K562 (cell line): ENCODE data around the gene SSX4. TPM values are rescaled to one million over a fixed set of nuclear protein-coding genes. Genes with fewer than 3 reads are reported as not detected.
"Not testable (repeated sequence)": the region's sequence is repeated elsewhere in the genome, so short reads cannot be mapped to it uniquely, and the experiment has no call there.

Experiments used
- ATAC-seq: fragments of 200-7000 bp; cut with Tn5 transposase; 3 replicates; pipeline ENCODE4 v1.9.1; 2020; ENCODE audit warnings: moderate library complexity
- BruUV-seq: library from RNA; stranded (reverse); fragments of 400-500 nt; replicated peaks from 2 replicates; lab custom pipeline; 2021; lab: Mats Ljungman, UMichigan
- CTCF ChIA-PET: fragments of 300-600 bp; formaldehyde crosslinking; extraction: SDS; loops from one replicate; lab custom pipeline; 2021; ENCODE audit warnings: low intra/inter-chr PET ratio; lab: Yijun Ruan, JAX
- POLR2A ChIA-PET: fragments of 300-600, 350-650 bp; sonication (Branson Sonifier 250); formaldehyde crosslinking; extraction: SDS; loops from one replicate; lab custom pipeline; 2021; ENCODE audit warnings: antibody characterized with exemption, inconsistent platforms; lab: Yijun Ruan, JAX
- DNase-seq, 4 experiments: peaks; one replicate each; pipeline versions ENCODE4 v3.0.0 to v3.0.0-alpha.2; 2011 to 2018; ENCODE audit warnings: low spot score in 3 of 4, mixed read lengths in 3 of 4; ENCODE audit errors: extremely low read depth in 1 of 4
- FAIRE-seq: peaks from 2 replicates; lab custom pipeline; 2011; peaks lifted over from hg19 to GRCh38; lab: Jason Lieb, UNC
- H2AFZ ChIP-seq: 2 replicates; pipeline ENCODE4 v1.6.0; 2011; ENCODE audit warnings: low read depth, low read length, control low read depth, inconsistent platforms
- H3K27ac ChIP-seq: fragments of 200-600 bp; 3 replicates; pipeline ENCODE4 v1.8.0; 2011; ENCODE audit warnings: low read depth, mild to moderate bottlenecking, control low read depth, inconsistent platforms, low read length, moderate library complexity, mixed read lengths; ENCODE audit errors: extremely low read depth
- H3K27me3 ChIP-seq, 2 experiments: fragments of 300-600 bp in 1 of 2; 2 replicates in 1 of 2; 3 replicates in 1 of 2; pipeline versions ENCODE4 v1.6.0 to v1.8.0; 2011; ENCODE audit warnings: inconsistent platforms in 2 of 2, low read length in 2 of 2, mild to moderate bottlenecking in 1 of 2, mixed read lengths in 1 of 2, moderate library complexity in 1 of 2; ENCODE audit not compliant: control insufficient read depth in 2 of 2, insufficient read depth in 2 of 2
- H3K36me3 ChIP-seq: fragments of 300-600 bp; 3 replicates; pipeline ENCODE4 v1.8.0; 2011; ENCODE audit warnings: mild to moderate bottlenecking, low read length, inconsistent platforms; ENCODE audit not compliant: control insufficient read depth, insufficient read depth
- H3K4me1 ChIP-seq, 2 experiments: fragments of 200-600 bp in 1 of 2; replicated peaks in 1 of 2; 2 replicates in 1 of 2; 3 replicates in 1 of 2; pipeline versions ENCODE4 v1.5.1 to v1.8.0; 2011; ENCODE audit warnings: inconsistent platforms in 2 of 2, low read length in 2 of 2, mild to moderate bottlenecking in 1 of 2, mixed read lengths in 1 of 2, moderate library complexity in 1 of 2; ENCODE audit not compliant: control insufficient read depth in 2 of 2, insufficient read depth in 2 of 2
- H3K4me2 ChIP-seq: 2 replicates; pipeline ENCODE4 v1.6.1; 2011; ENCODE audit warnings: low read length, control low read depth, inconsistent platforms, mixed read lengths; ENCODE audit not compliant: insufficient read depth
- H3K4me3 ChIP-seq: fragments of 200-600 bp; sonication (generic), shearing (Covaris generic); 2 replicates; pipeline ENCODE4 v1.5.1; 2016; ENCODE audit warnings: control low read depth, inconsistent platforms
- H3K79me2 ChIP-seq: fragments of 200-600 bp; 3 replicates; pipeline ENCODE4 v1.8.0; 2011; ENCODE audit warnings: low read length, inconsistent platforms; ENCODE audit not compliant: control insufficient read depth, insufficient read depth
- H3K9ac ChIP-seq, 2 experiments: 2 replicates each; pipeline versions ENCODE4 v1.6.0 to v1.6.1; 2011; ENCODE audit warnings: low read depth in 2 of 2, low read length in 2 of 2, control low read depth in 1 of 2, inconsistent platforms in 1 of 2, mild to moderate bottlenecking in 1 of 2, mixed read lengths in 1 of 2; ENCODE audit not compliant: insufficient read depth in 1 of 2
- H3K9me1 ChIP-seq: one replicate; pipeline ENCODE4 v1.6.0; 2011; ENCODE audit warnings: inconsistent platforms, mild to moderate bottlenecking, low read length, moderate library complexity; ENCODE audit not compliant: control insufficient read depth, insufficient read depth
- H3K9me3 ChIP-seq: replicated peaks from 2 replicates; pipeline ENCODE4 v1.5.1; 2011; ENCODE audit warnings: low read depth, low read length, inconsistent platforms; ENCODE audit not compliant: control insufficient read depth, insufficient read depth
- H4K20me1 ChIP-seq: replicated peaks from 2 replicates; pipeline ENCODE4 v1.6.1; 2011; ENCODE audit warnings: low read length, inconsistent platforms, mixed read lengths; ENCODE audit not compliant: control insufficient read depth, insufficient read depth
- FOXA3 ChIP-seq, 2 experiments: fragments of 450-650 bp in 1 of 2; sonication (generic) in 1 of 2; formaldehyde crosslinking; IDR thresholded peaks in 1 of 2; conservative IDR thresholded peaks in 1 of 2; 2 replicates each; pipeline versions ENCODE4 v1.4.0 to v1.8.0; 2020 to 2022; ENCODE audit warnings: mild to moderate bottlenecking in 2 of 2, missing genetic modification reagents in 1 of 2
- FOXP1 ChIP-seq: sonication (generic); formaldehyde crosslinking; IDR thresholded peaks from 2 replicates; pipeline ENCODE4 v1.8.0; 2022; ENCODE audit warnings: mild to moderate bottlenecking, missing genetic modification reagents
- RBFOX2 ChIP-seq: fragments of 200-400 bp; formaldehyde crosslinking; IDR thresholded peaks from 2 replicates; pipeline ENCODE4 v1.6.1; 2017; ENCODE audit warnings: low read depth, mild to moderate bottlenecking, low read length, moderate library complexity
- RNF2 ChIP-seq: sonication (generic); IDR thresholded peaks from 2 replicates; pipeline ENCODE4 v1.6.1; 2016
- TAF9B ChIP-seq: fragments of 450-650 bp; IDR thresholded peaks from 2 replicates; pipeline ENCODE4 v1.6.1; 2018; ENCODE audit warnings: mild to moderate bottlenecking; ENCODE audit not compliant: partially characterized antibody
- YY1 ChIP-seq, 3 experiments: IDR thresholded peaks; 2 replicates each; pipeline ENCODE4 v1.6.1; 2011; ENCODE audit warnings: low read length in 2 of 3, mild to moderate bottlenecking in 2 of 3, moderate library complexity in 2 of 3, borderline replicate concordance in 1 of 3, control low read depth in 1 of 3, low read depth in 1 of 3; ENCODE audit not compliant: insufficient read depth in 3 of 3, insufficient replicate concordance in 2 of 3, control insufficient read depth in 1 of 3, insufficient read length in 1 of 3; ENCODE audit errors: extremely low read depth in 1 of 3
- WGBS: fragments of 100-300 bp; shearing (Covaris generic); methylation state at CpG from one replicate; pipeline ENCODE4 v1.1.6; 2016; ENCODE audit warnings: low coverage, mixed read lengths; ENCODE audit not compliant: insufficient coverage; ENCODE audit errors: missing lambda C conversion rate; 5-methylcytosine and 5-hydroxymethylcytosine counted together
- in situ Hi-C: fragments of 300-500 bp; cut with MboI; formaldehyde crosslinking; loops from 4 replicates; pipeline ENCODE4 v1.15.0; 2018; ENCODE audit warnings: inconsistent platforms, mixed read lengths
- intact Hi-C: fragments of 100-400 bp; cut with micrococcal nuclease; formaldehyde crosslinking; loops from 2 replicates; pipeline ENCODE4 v1.14.2; 2022
- polyA plus RNA-seq, 8 experiments: library from polyadenylated mRNA; depleted of rRNA in 4 of 8; stranded (reverse) in 5 of 8; unstranded in 3 of 8; fragments of >200 nt; fragmentation: Nextera tagmentation in 2 of 8; fragmentation: Illumina TruSeq in 1 of 8; extraction: Ambion mirVana in 2 of 8; extraction: Trizol in 1 of 8; gene quantifications; 2 replicates each; pipeline versions ENCODE4 v1.2.1 to v1.2.3, GENCODE V29; 2011 to 2014; ENCODE audit warnings: inconsistent platforms in 1 of 8, missing spikeins in 1 of 8
- small RNA-seq: library from RNA; depleted of rRNA; stranded (forward); fragments of <200 nt; gene quantifications from one replicate; pipeline ENCODE3, GENCODE V24; 2014
- total RNA-seq, 7 experiments: library from RNA; depleted of rRNA in 6 of 7; stranded (reverse); fragments of >200 nt in 6 of 7; fragmentation: Illumina TruSeq in 2 of 7; extraction: Trizol in 2 of 7; gene quantifications; 2 replicates each; pipeline versions ENCODE4 v1.2.1 to v1.2.3, GENCODE V29; 2011 to 2021; ENCODE audit warnings: low replicate concordance in 1 of 7
- TF ChIP-seq, protein P1 (sequence below): sonication (generic); formaldehyde crosslinking; IDR thresholded peaks from 2 replicates; pipeline ENCODE4 v1.9.0; 2022; ENCODE audit warnings: mild to moderate bottlenecking, missing genetic modification reagents

Gene SSX4
- total and polyA plus RNA-seq, 9 of the 15 experiments (the other 6 are each of a cell fraction or from before 2014, with no cell fraction given) = 0.29 to 7.5 (median 3.4) TPM

DNA sequence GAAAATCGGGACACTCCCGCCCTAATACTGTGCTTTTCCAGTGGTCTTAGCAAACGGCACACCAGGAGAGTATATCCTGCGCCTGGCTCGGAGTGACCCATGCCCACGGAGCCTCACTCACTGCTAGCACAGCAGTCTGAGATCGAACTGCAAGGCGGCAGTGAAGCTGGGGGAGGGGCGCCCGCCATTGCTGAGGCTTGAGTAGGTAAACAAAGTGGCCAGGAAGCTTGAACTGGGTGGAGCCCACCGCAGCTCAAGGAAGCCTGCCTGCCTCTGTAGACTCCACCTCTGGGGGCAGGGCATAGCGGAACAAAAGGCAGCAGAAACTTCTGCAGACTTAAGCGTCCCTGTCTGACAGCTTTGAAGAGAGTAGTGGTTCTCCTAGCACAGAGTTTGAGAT is 50.4 kb downstream of the SSX4 start:
- H3K9ac ChIP-seq = 0 out of 4 replicates have a peak overlapping the region, but pooled peaks of 1 of the 2 experiments have one; percentile 41
- CTCF ChIA-PET, H3K27ac ChIP-seq, H3K79me2 ChIP-seq, H3K9me1 ChIP-seq, H3K4me1 ChIP-seq, DNase-seq, H3K27me3 ChIP-seq, H4K20me1 ChIP-seq, H3K36me3 ChIP-seq, FAIRE-seq, in situ Hi-C loops, H3K9me3 ChIP-seq, POLR2A ChIA-PET, H3K4me3 ChIP-seq, intact Hi-C loops, BruUV-seq: not testable (repeated sequence)
- 16% methylated on average over 9 of the region's 13 CpGs for WGBS
- peak overlapping the region; percentile 55 for H3K4me2 ChIP-seq
- peak; percentile 42; the same call in 1 of the 3 replicates for ATAC-seq
- 0 out of 2 replicates have a peak, but pooled peaks have one; percentile 17 for TF ChIP-seq FOXP1 (CRISPR knock-in tag)
- peak; percentile 37 for TF ChIP-seq TAF9B
- peak; percentile 43; the same call in 1 of the 2 replicates for TF ChIP-seq RNF2
- peak in 1 of 3 experiments; percentile 26 for TF ChIP-seq YY1 (IDR thresholded peaks at IDR 0.05; ENCODE audit: borderline replicate concordance in 1 of 3, control insufficient read depth in 1 of 3, extremely low read depth in 1 of 3, insufficient read depth in 3 of 3, insufficient read length in 1 of 3, insufficient replicate concordance in 2 of 3, low read depth in 1 of 3, low read length in 2 of 3)
- TF ChIP-seq, protein P1, sequence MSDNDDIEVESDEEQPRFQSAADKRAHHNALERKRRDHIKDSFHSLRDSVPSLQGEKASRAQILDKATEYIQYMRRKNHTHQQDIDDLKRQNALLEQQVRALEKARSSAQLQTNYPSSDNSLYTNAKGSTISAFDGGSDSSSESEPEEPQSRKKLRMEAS (CRISPR knock-in tag) = peak; percentile 68; the same call in 1 of the 2 replicates
- TF ChIP-seq RBFOX2 = peak; percentile 33; the same call in 1 of the 2 replicates
- peak in 1 of 2 experiments; percentile 86; a peak in 3 of 4 replicates for TF ChIP-seq FOXA3 (CRISPR knock-in tag; conservative IDR thresholded peaks at IDR 0.05 in 1 of 2, IDR thresholded peaks at IDR 0.05 in 1 of 2)
- H2AFZ ChIP-seq = peak overlapping the region; percentile 92

Small RNAs within 50 kb of the gene (small RNA-seq; reads per million reads assigned to genes)
- gene AL606490.4 = not detected
- not detected for gene AL606490.7
- not detected for gene AL606490.9

Other genes with a start within 250 kb of the SSX4 start
Only the 7 nearest of the 11 such genes appear.
- gene SSX1, start 128.1 kb upstream of the SSX4 start, total RNA-seq (2014; rRNA removed) = 111 and 115 TPM in 2 replicates
- 162 and 164 TPM in 2 replicates for gene SSX1, start 128.1 kb upstream of the SSX4 start, total RNA-seq (2014; rRNA removed; fragmentation: Illumina TruSeq; extraction: Trizol)
- gene SSX1, start 128.1 kb upstream of the SSX4 start, total RNA-seq (2015; rRNA removed; fragmentation: Illumina TruSeq; extraction: Trizol) = 135 and 138 TPM in 2 replicates
- gene SSX1, start 128.1 kb upstream of the SSX4 start, total RNA-seq (2021) = 128 and 137 TPM in 2 replicates
- gene SSX1, start 128.1 kb upstream of the SSX4 start, polyA plus RNA-seq (2011; rRNA removed) = 1.9 and 15.2 TPM in 2 replicates
- gene SSX1, start 128.1 kb upstream of the SSX4 start, polyA plus RNA-seq (2014; fragmentation: Illumina TruSeq; extraction: Trizol) = 179 and 221 TPM in 2 replicates
- gene SSX1, start 128.1 kb upstream of the SSX4 start, polyA plus RNA-seq (2014; fragmentation: Nextera tagmentation; extraction: Ambion mirVana) = 10 to 100 TPM; 76.4 to 78.7 TPM
- gene SSX1, start 128.1 kb upstream of the SSX4 start, polyA plus RNA-seq (2014; rRNA removed) = 84.8 and 105 TPM in 2 replicates
- 50.2 and 55.2 TPM in 2 replicates for gene SSX3, start 26.8 kb upstream of the SSX4 start, total RNA-seq (2014; rRNA removed)
- gene SSX3, start 26.8 kb upstream of the SSX4 start, total RNA-seq (2014; rRNA removed; fragmentation: Illumina TruSeq; extraction: Trizol) = 75.8 and 80.7 TPM in 2 replicates
- 82.6 and 86.6 TPM in 2 replicates for gene SSX3, start 26.8 kb upstream of the SSX4 start, total RNA-seq (2015; rRNA removed; fragmentation: Illumina TruSeq; extraction: Trizol)
- gene SSX3, start 26.8 kb upstream of the SSX4 start, total RNA-seq (2021) = 37.4 and 38.2 TPM in 2 replicates
- gene SSX3, start 26.8 kb upstream of the SSX4 start, polyA plus RNA-seq (2011; rRNA removed) = 0.62 and 3.5 TPM in 2 replicates
- 67.2 and 72.4 TPM in 2 replicates for gene SSX3, start 26.8 kb upstream of the SSX4 start, polyA plus RNA-seq (2014; fragmentation: Illumina TruSeq; extraction: Trizol)
- gene SSX3, start 26.8 kb upstream of the SSX4 start, polyA plus RNA-seq (2014; fragmentation: Nextera tagmentation; extraction: Ambion mirVana) = 10 to 100 TPM; 40.1 to 48.2 TPM
- gene SSX3, start 26.8 kb upstream of the SSX4 start, polyA plus RNA-seq (2014; rRNA removed) = 79.7 and 100 TPM in 2 replicates
- gene SSX4B, start 28.4 kb downstream of the SSX4 start, total RNA-seq (2014; rRNA removed) = not detected in 2 replicates
- gene SSX4B, start 28.4 kb downstream of the SSX4 start, total RNA-seq (2014; rRNA removed; fragmentation: Illumina TruSeq; extraction: Trizol) = 4.9 and 8.3 TPM in 2 replicates
- 4.2 and 6.0 TPM in 2 replicates for gene SSX4B, start 28.4 kb downstream of the SSX4 start, total RNA-seq (2015; rRNA removed; fragmentation: Illumina TruSeq; extraction: Trizol)
- 3.0 TPM in 2 replicates for gene SSX4B, start 28.4 kb downstream of the SSX4 start, total RNA-seq (2021)
- 0.29 and 0.72 TPM in 2 replicates for gene SSX4B, start 28.4 kb downstream of the SSX4 start, polyA plus RNA-seq (2011; rRNA removed)
- 10.0 TPM in 1 of 2 replicates, not detected in the other for gene SSX4B, start 28.4 kb downstream of the SSX4 start, polyA plus RNA-seq (2014; fragmentation: Illumina TruSeq; extraction: Trizol)
- 1 to 10 TPM; 7.0 to 8.8 TPM for gene SSX4B, start 28.4 kb downstream of the SSX4 start, polyA plus RNA-seq (2014; fragmentation: Nextera tagmentation; extraction: Ambion mirVana)
- gene SSX4B, start 28.4 kb downstream of the SSX4 start, polyA plus RNA-seq (2014; rRNA removed) = 4.2 TPM in 1 of 2 replicates, not detected in the other
- gene SLC38A5, start 86.7 kb downstream of the SSX4 start, total RNA-seq (2014; rRNA removed) = 142 and 201 TPM in 2 replicates
- 72.6 and 88.6 TPM in 2 replicates for gene SLC38A5, start 86.7 kb downstream of the SSX4 start, total RNA-seq (2014; rRNA removed; fragmentation: Illumina TruSeq; extraction: Trizol)
- gene SLC38A5, start 86.7 kb downstream of the SSX4 start, total RNA-seq (2015; rRNA removed; fragmentation: Illumina TruSeq; extraction: Trizol) = 128 and 129 TPM in 2 replicates
- 213 and 228 TPM in 2 replicates for gene SLC38A5, start 86.7 kb downstream of the SSX4 start, total RNA-seq (2021)
- gene SLC38A5, start 86.7 kb downstream of the SSX4 start, polyA plus RNA-seq (2011; rRNA removed) = 163 and 193 TPM in 2 replicates
- gene SLC38A5, start 86.7 kb downstream of the SSX4 start, polyA plus RNA-seq (2014; fragmentation: Illumina TruSeq; extraction: Trizol) = 204 and 238 TPM in 2 replicates
- gene SLC38A5, start 86.7 kb downstream of the SSX4 start, polyA plus RNA-seq (2014; fragmentation: Nextera tagmentation; extraction: Ambion mirVana) = 10 to 100 TPM in 1 of 2 experiments, 1 to 10 TPM in 1; 9.3 to 31.2 TPM
- gene SLC38A5, start 86.7 kb downstream of the SSX4 start, polyA plus RNA-seq (2014; rRNA removed) = 199 and 251 TPM in 2 replicates
- gene FTSJ1, start 92.7 kb downstream of the SSX4 start, total RNA-seq (2014; rRNA removed) = 87.2 and 121 TPM in 2 replicates
- gene FTSJ1, start 92.7 kb downstream of the SSX4 start, total RNA-seq (2014; rRNA removed; fragmentation: Illumina TruSeq; extraction: Trizol) = 54.7 and 60.1 TPM in 2 replicates
- gene FTSJ1, start 92.7 kb downstream of the SSX4 start, total RNA-seq (2015; rRNA removed; fragmentation: Illumina TruSeq; extraction: Trizol) = 72.9 and 75.2 TPM in 2 replicates
- gene FTSJ1, start 92.7 kb downstream of the SSX4 start, total RNA-seq (2021) = 85.0 and 87.3 TPM in 2 replicates
- 51.4 and 53.1 TPM in 2 replicates for gene FTSJ1, start 92.7 kb downstream of the SSX4 start, polyA plus RNA-seq (2011; rRNA removed)
- 95.6 and 109 TPM in 2 replicates for gene FTSJ1, start 92.7 kb downstream of the SSX4 start, polyA plus RNA-seq (2014; fragmentation: Illumina TruSeq; extraction: Trizol)
- gene FTSJ1, start 92.7 kb downstream of the SSX4 start, polyA plus RNA-seq (2014; fragmentation: Nextera tagmentation; extraction: Ambion mirVana) = 10 to 100 TPM; 12.2 to 17.4 TPM
- gene FTSJ1, start 92.7 kb downstream of the SSX4 start, polyA plus RNA-seq (2014; rRNA removed) = 71.6 and 86.8 TPM in 2 replicates
- gene PORCN, start 125.5 kb downstream of the SSX4 start, total RNA-seq (2014; rRNA removed) = 2.8 and 4.0 TPM in 2 replicates
- gene PORCN, start 125.5 kb downstream of the SSX4 start, total RNA-seq (2014; rRNA removed; fragmentation: Illumina TruSeq; extraction: Trizol) = 1.9 and 2.0 TPM in 2 replicates
- gene PORCN, start 125.5 kb downstream of the SSX4 start, total RNA-seq (2015; rRNA removed; fragmentation: Illumina TruSeq; extraction: Trizol) = 2.4 and 3.2 TPM in 2 replicates
- 4.4 and 4.7 TPM in 2 replicates for gene PORCN, start 125.5 kb downstream of the SSX4 start, total RNA-seq (2021)
- gene PORCN, start 125.5 kb downstream of the SSX4 start, polyA plus RNA-seq (2011; rRNA removed) = 3.7 and 6.9 TPM in 2 replicates
- gene PORCN, start 125.5 kb downstream of the SSX4 start, polyA plus RNA-seq (2014; fragmentation: Illumina TruSeq; extraction: Trizol) = 4.5 and 4.8 TPM in 2 replicates
- under 1 TPM; 0.34 to 0.62 TPM for gene PORCN, start 125.5 kb downstream of the SSX4 start, polyA plus RNA-seq (2014; fragmentation: Nextera tagmentation; extraction: Ambion mirVana)
- 5.1 TPM in 2 replicates for gene PORCN, start 125.5 kb downstream of the SSX4 start, polyA plus RNA-seq (2014; rRNA removed)
- 244 and 267 TPM in 2 replicates for gene EBP, start 138.3 kb downstream of the SSX4 start, total RNA-seq (2014; rRNA removed)
- 242 and 313 TPM in 2 replicates for gene EBP, start 138.3 kb downstream of the SSX4 start, total RNA-seq (2014; rRNA removed; fragmentation: Illumina TruSeq; extraction: Trizol)
- 219 and 244 TPM in 2 replicates for gene EBP, start 138.3 kb downstream of the SSX4 start, total RNA-seq (2015; rRNA removed; fragmentation: Illumina TruSeq; extraction: Trizol)
- 264 and 278 TPM in 2 replicates for gene EBP, start 138.3 kb downstream of the SSX4 start, total RNA-seq (2021)
- gene EBP, start 138.3 kb downstream of the SSX4 start, polyA plus RNA-seq (2011; rRNA removed) = 228 and 411 TPM in 2 replicates
- 274 and 307 TPM in 2 replicates for gene EBP, start 138.3 kb downstream of the SSX4 start, polyA plus RNA-seq (2014; fragmentation: Illumina TruSeq; extraction: Trizol)
- 100 to 1,000 TPM; 569 to 987 TPM for gene EBP, start 138.3 kb downstream of the SSX4 start, polyA plus RNA-seq (2014; fragmentation: Nextera tagmentation; extraction: Ambion mirVana)
- gene EBP, start 138.3 kb downstream of the SSX4 start, polyA plus RNA-seq (2014; rRNA removed) = 238 and 281 TPM in 2 replicates